ENCODE results near the gene DNA2. TPM values are rescaled to one million over a fixed set of nuclear protein-coding genes. Genes with fewer than 3 reads are reported as not detected.
"Not testable (repeated sequence)": the region's sequence is repeated elsewhere in the genome, so short reads cannot be mapped to it uniquely, and the experiment has no call there.

DNA2 gene
- total and polyA plus RNA-seq, 8 donors, result 0.31 to 16.3 (median 5.7) TPM

DNA sequence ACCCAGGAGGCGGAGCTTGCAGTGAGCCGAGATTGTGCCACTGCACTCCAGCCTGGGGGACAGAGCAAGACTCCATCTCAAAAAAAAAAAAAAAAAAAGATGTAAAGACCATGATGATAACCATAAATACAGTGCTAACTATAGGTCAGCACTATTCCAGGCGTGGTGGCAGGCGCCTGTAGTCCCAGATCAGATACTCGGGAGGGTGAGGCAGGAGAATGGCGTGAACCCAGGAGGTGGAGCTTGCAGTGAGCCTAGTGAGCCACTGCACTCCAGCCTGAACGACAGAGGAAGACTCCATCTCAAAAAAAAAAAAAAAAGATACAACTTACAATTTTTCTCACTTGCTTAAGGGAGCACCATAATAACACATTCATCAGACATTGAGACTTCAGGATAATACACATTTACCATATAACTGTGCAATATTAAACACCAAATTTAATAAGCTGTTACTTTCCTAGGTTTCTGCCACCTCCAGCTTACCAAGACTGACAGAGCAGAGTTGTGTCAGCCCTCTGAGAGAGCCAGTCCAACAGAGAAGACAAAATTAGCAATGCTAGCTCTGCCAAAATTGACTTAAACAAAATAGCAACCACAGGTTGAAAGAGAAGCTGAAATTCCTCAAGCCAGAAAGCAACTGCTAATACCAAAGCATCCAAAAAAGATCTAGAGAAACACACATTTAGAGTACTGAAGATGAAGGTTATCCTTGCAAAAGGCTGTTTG, 8.2 kb downstream of the DNA2 start:
- WGBS, 5 donors, result 78 to 95% (median 90%) methylated on average over 6 to 7 of the region's 7 CpGs

DNA sequence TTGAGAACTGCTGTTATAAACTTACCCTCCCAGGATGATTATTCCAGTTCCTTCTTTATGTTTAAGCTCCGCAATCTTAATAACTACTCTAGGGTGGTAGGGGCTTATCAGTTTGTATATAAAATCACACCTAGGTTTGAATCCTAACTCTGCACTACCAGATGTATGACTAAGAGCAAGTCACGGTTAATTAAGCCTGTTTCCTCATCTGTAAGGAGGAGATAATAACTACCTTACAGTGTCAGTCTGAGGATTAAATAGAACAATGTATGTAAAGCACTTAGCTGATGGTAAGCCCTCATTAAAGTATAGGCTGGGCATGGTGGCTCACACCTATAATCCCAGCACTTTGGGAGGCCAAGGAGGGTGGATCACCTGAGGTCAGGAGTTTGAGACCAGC, 9.2 kb downstream of the DNA2 start:
- DNase-seq, result no peak
- no peaks in the 10 kb centered on the region for H3K27me3 ChIP-seq
- intact Hi-C loops (cut with DNase I; ENCODE audit: low total_unique reads), result no loop called here
- H3K36me3 ChIP-seq, result peaks cover 0 to 61% (median 7%) of the 10 kb centered on the region in 4 donors
- TF ChIP-seq, protein P1, sequence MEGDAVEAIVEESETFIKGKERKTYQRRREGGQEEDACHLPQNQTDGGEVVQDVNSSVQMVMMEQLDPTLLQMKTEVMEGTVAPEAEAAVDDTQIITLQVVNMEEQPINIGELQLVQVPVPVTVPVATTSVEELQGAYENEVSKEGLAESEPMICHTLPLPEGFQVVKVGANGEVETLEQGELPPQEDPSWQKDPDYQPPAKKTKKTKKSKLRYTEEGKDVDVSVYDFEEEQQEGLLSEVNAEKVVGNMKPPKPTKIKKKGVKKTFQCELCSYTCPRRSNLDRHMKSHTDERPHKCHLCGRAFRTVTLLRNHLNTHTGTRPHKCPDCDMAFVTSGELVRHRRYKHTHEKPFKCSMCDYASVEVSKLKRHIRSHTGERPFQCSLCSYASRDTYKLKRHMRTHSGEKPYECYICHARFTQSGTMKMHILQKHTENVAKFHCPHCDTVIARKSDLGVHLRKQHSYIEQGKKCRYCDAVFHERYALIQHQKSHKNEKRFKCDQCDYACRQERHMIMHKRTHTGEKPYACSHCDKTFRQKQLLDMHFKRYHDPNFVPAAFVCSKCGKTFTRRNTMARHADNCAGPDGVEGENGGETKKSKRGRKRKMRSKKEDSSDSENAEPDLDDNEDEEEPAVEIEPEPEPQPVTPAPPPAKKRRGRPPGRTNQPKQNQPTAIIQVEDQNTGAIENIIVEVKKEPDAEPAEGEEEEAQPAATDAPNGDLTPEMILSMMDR (IDR thresholded peaks at IDR 0.05), result no peak
- no peak for TF ChIP-seq POLR2AphosphoS5 (IDR thresholded peaks at IDR 0.05)
- no peak for TF ChIP-seq EP300 (IDR thresholded peaks at IDR 0.05)
- TF ChIP-seq POLR2A (IDR thresholded peaks at IDR 0.05), result no peak
- H3K4me1 ChIP-seq, result no peaks in the 10 kb centered on the region
- WGBS, 5 donors, result 84 to 93% (median 87%) methylated on average over 2 of the region's 2 CpGs
- no peak overlapping the region for H3K4me3 ChIP-seq
- no peaks in the 10 kb centered on the region for H3K9me3 ChIP-seq
- H3K27ac ChIP-seq, result no peak overlapping the region

More for the DNA sequence above, 8.2 kb downstream of the DNA2 start:
- intact Hi-C loops (cut with DNase I; ENCODE audit: low total_unique reads), result no loop called here
- no peak overlapping the region for H3K4me3 ChIP-seq
- peaks cover 0 to 53% (median under 1%) of the 10 kb centered on the region in 4 donors for H3K36me3 ChIP-seq
- TF ChIP-seq POLR2AphosphoS5 (IDR thresholded peaks at IDR 0.05), result no peak
- TF ChIP-seq, protein P1 (IDR thresholded peaks at IDR 0.05), result no peak
- no peak for TF ChIP-seq EP300 (IDR thresholded peaks at IDR 0.05)
- no peak for TF ChIP-seq POLR2A (IDR thresholded peaks at IDR 0.05)
- no peaks in the 10 kb centered on the region for H3K4me1 ChIP-seq
- DNase-seq, result no peak
- no peaks in the 10 kb centered on the region for H3K27me3 ChIP-seq
- H3K9me3 ChIP-seq, result no peaks in the 10 kb centered on the region
- no peak overlapping the region for H3K27ac ChIP-seq

GRCh38 chr10:68461032-68461431, 10.7 kb downstream of the DNA2 start:
- no peak for TF ChIP-seq POLR2AphosphoS5 (IDR thresholded peaks at IDR 0.05)
- no peak for TF ChIP-seq EP300 (IDR thresholded peaks at IDR 0.05)
- TF ChIP-seq, protein P1 (IDR thresholded peaks at IDR 0.05), result no peak
- no peak for TF ChIP-seq POLR2A (IDR thresholded peaks at IDR 0.05)
- 88 to 97% (median 94%) methylated on average over 3 of the region's 3 CpGs for WGBS, 5 donors
- no peak overlapping the region for H3K4me3 ChIP-seq
- H3K27me3 ChIP-seq, result no peaks in the 10 kb centered on the region
- intact Hi-C loops (cut with DNase I; ENCODE audit: low total_unique reads), result no loop called here
- DNase-seq, result no peak
- no peaks in the 10 kb centered on the region for H3K9me3 ChIP-seq
- H3K36me3 ChIP-seq, result peaks cover 0 to 61% (median 8%) of the 10 kb centered on the region in 4 donors
- no peak overlapping the region for H3K27ac ChIP-seq
- H3K4me1 ChIP-seq, result no peaks in the 10 kb centered on the region

GRCh38 chr10:68449698-68450097, 22.1 kb downstream of the DNA2 start:
- H3K27me3 ChIP-seq; H3K27ac ChIP-seq; H3K4me1 ChIP-seq; H3K36me3 ChIP-seq; intact Hi-C loops (cut with DNase I; ENCODE audit: low total_unique reads); H3K4me3 ChIP-seq; H3K9me3 ChIP-seq: not testable (repeated sequence)
- peak in 1 of 2 donors; percentile 43 for DNase-seq
- 72 to 82% (median 76%) methylated on average over 7 of the region's 7 CpGs for WGBS, 5 donors

GRCh38 chr10:68446179-68446578, 25.6 kb downstream of the DNA2 start:
- peak; percentile 12 to 29 for DNase-seq
- H3K36me3 ChIP-seq, result no peaks in the 10 kb centered on the region
- H3K9me3 ChIP-seq, result no peaks in the 10 kb centered on the region
- intact Hi-C loops (cut with DNase I; ENCODE audit: low total_unique reads), result no loop called here
- no peak for TF ChIP-seq EP300 (IDR thresholded peaks at IDR 0.05)
- TF ChIP-seq POLR2A (IDR thresholded peaks at IDR 0.05), result no peak
- no peaks in the 10 kb centered on the region for H3K4me1 ChIP-seq
- WGBS, 5 donors, result 11 to 65% (median 52%) methylated on average over 1 of the region's 1 CpG
- no peaks in the 10 kb centered on the region for H3K27me3 ChIP-seq
- no peak overlapping the region for H3K27ac ChIP-seq
- no peak overlapping the region for H3K4me3 ChIP-seq

All from stomach (tissue), 9 donors.